HCT116 (cell line): ENCODE results near the gene DONSON.

ENCODE experiments used
- CTCF ChIP-seq, 3 experiments: fragments of 200-600 bp in 1 of 3; sonication (generic) in 1 of 3; IDR thresholded peaks in 2 of 3; conservative IDR thresholded peaks in 1 of 3; 2 replicates each; pipeline ENCODE4 v1.5.1; 2012 to 2017; ENCODE audit warnings: low read depth in 2 of 3, low read length in 2 of 3, antibody characterized with exemption in 1 of 3, borderline replicate concordance in 1 of 3, control low read depth in 1 of 3, mild to moderate bottlenecking in 1 of 3, mixed read lengths in 1 of 3, mixed run types in 1 of 3, moderate library complexity in 1 of 3; ENCODE audit not compliant: insufficient read depth in 1 of 3
- JUND ChIP-seq: IDR thresholded peaks from 2 replicates; pipeline ENCODE4 v1.6.1; 2012
- POLR2A ChIP-seq: IDR thresholded peaks from 2 replicates; pipeline ENCODE4 v1.7.0; 2011; ENCODE audit warnings: borderline replicate concordance; ENCODE audit not compliant: insufficient read depth, insufficient read length; ENCODE audit errors: extremely low read depth
- ZNF274 ChIP-seq: fragments of 200-500 bp; sonication (Bioruptor generic); IDR thresholded peaks from 2 replicates; pipeline ENCODE4 v1.6.1; 2014; ENCODE audit warnings: mild to moderate bottlenecking, low read depth, low read length, inconsistent platforms

DNA sequence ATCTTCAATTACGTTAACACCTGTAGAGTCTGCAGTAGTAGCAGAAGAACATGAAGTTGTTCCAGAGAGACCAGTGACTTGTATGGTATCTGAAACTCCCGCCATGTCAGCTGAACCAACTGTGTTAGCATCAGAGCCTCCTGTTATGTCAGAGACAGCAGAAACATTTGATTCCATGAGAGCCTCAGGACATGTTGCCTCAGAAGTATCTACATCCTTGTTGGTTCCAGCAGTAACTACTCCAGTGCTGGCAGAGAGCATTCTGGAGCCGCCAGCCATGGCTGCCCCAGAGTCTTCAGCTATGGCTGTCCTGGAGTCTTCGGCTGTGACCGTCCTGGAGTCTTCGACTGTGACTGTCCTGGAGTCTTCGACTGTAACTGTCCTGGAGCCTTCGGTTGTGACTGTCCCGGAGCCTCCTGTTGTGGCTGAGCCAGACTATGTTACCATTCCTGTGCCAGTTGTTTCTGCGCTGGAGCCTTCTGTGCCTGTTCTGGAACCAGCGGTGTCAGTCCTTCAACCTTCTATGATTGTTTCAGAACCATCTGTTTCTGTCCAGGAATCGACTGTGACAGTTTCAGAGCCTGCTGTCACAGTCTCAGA, 35.4 kb downstream of the DONSON start:
- TF ChIP-seq CTCF (IDR thresholded peaks at IDR 0.05 in 2 of 3, conservative IDR thresholded peaks at IDR 0.05 in 1 of 3; ENCODE audit: borderline replicate concordance in 1 of 3, insufficient read depth in 1 of 3, low read depth in 2 of 3, low read length in 2 of 3) (no peak), POLR2A (no peak), ZNF274 (no peak), JUND (no peak)
